Tibial artery (tissue), 4 donors: ENCODE measurements around the gene HID1.
"Not testable (repeated sequence)": the region's sequence is repeated elsewhere in the genome, so short reads cannot be mapped to it uniquely, and the experiment has no call there.

ENCODE experiments used
- DNase-seq, 2 donors: peaks; one replicate each; pipeline ENCODE4 v3.0.0-alpha.2; 2019
- H3K27ac ChIP-seq, 2 donors: fragments of 200-600 bp; sonication (generic) in 1 of 2; 1 replicate in 1 of 2; 2 replicates in 1 of 2; pipeline ENCODE4 v1.5.1; 2018 to 2019; ENCODE audit warnings: mild to moderate bottlenecking in 1 of 2
- H3K27me3 ChIP-seq, 2 donors: fragments of 200-600 bp; sonication (generic) in 1 of 2; one replicate each; pipeline versions ENCODE4 v1.5.1 to v1.6.0; 2016 to 2019
- H3K36me3 ChIP-seq, 3 donors: fragments of 200-600 bp; sonication (generic) in 2 of 3; one replicate each; pipeline ENCODE4 v1.5.1; 2016 to 2019; ENCODE audit warnings: mild to moderate bottlenecking in 2 of 3
- H3K4me1 ChIP-seq, 4 donors: fragments of 200-600 bp; sonication (generic) in 2 of 4; 1 replicate in 3 of 4; 2 replicates in 1 of 4; pipeline ENCODE4 v1.5.1; 2016 to 2019
- H3K4me3 ChIP-seq, 2 donors: fragments of 200-600 bp; sonication (generic) in 1 of 2; 1 replicate in 1 of 2; 2 replicates in 1 of 2; pipeline ENCODE4 v1.5.1; 2018 to 2019; ENCODE audit warnings: mild to moderate bottlenecking in 2 of 2
- H3K9me3 ChIP-seq, 3 donors: fragments of 200-600 bp; sonication (generic) in 1 of 3; one replicate each; pipeline ENCODE4 v1.5.1; 2016 to 2019
- CTCF ChIP-seq, 2 experiments: fragments of 200-600 bp in 1 of 2; fragments of 450-650 bp in 1 of 2; IDR thresholded peaks; one replicate each; pipeline ENCODE4 v1.5.1; 2017 to 2019; ENCODE audit warnings: antibody characterized with exemption in 2 of 2, mild to moderate bottlenecking in 1 of 2, moderate library complexity in 1 of 2
- intact Hi-C: fragments of 100-400 bp; cut with DNase I; formaldehyde crosslinking; loops from one replicate; pipeline ENCODE4 v1.15.0; 2023; ENCODE audit warnings: low total_unique reads

Gene HID1

DNA sequence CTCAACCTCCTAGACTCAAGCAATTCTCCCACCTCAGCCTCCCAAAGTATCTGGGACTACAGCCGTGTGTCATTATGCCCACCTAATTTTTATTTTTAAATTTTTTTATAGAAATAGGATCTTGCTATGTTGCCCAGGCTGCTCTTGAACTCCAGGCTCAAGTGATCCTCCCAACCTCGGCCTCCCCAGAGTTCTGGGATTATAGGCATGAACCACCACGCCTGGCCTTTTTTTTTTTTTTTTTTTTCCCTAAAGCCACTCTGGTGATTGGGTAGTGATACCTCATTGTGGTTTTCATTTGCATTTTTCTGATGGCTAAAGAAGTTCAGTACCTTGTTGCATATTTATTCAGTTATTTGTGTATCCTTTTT is 13.6 kb upstream of the HID1 start:
- no peak overlapping the region for H3K4me3 ChIP-seq
- intact Hi-C loops: loop anchor here (5.0 kb wide), 1 partner anchor 46 kb away; no protein-coding TSS in a partner anchor
- H3K4me1 ChIP-seq: peaks cover 0 to 39% (median 29%) of the 10 kb centered on the region in 4 donors
- no peaks in the 10 kb centered on the region for H3K27me3 ChIP-seq
- no peak overlapping the region for H3K27ac ChIP-seq
- DNase-seq: no peak
- H3K36me3 ChIP-seq: no peaks in the 10 kb centered on the region
- no peaks in the 10 kb centered on the region for H3K9me3 ChIP-seq
- no peak for TF ChIP-seq CTCF (IDR thresholded peaks at IDR 0.05)

DNA sequence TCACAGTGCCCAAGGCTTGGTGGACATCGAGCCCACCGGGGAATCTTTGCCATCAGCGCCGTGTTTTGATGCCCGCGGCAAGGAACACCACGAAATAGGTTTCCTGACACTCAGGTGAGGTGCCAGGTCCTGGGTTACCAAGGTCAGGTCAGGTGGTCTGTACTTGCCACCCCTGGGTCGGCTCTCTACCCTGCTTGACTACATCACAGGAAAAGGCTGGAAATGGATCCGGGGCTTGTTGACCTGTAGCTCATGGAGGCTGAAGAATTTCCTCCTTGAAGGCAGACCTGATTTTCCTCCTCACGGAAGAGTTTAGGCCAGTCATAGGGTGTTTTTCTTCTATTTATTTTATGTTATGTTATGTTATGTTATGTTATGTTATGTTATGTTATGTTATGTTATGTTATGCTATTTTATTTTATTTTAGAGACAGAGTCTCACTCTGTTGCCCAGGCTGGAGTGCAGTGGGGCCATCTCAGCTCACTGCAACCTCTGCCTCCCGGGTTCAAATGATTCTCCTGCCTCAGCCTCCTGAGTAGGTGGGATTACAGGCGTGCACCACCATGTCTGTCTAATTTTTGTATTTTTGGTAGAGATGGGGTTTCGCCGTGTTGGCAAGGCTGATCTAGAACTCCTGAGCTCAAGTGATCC is 10.2 kb upstream of the HID1 start:
- DNase-seq, H3K27me3 ChIP-seq, intact Hi-C loops, H3K9me3 ChIP-seq, H3K36me3 ChIP-seq: not testable (repeated sequence)
- peak overlapping the region; percentile 89 to 91 for H3K27ac ChIP-seq
- peak overlapping the region; percentile 55 to 57 for H3K4me3 ChIP-seq
- peaks cover 0 to 20% (median 13%) of the 10 kb centered on the region in 4 donors for H3K4me1 ChIP-seq

DNA sequence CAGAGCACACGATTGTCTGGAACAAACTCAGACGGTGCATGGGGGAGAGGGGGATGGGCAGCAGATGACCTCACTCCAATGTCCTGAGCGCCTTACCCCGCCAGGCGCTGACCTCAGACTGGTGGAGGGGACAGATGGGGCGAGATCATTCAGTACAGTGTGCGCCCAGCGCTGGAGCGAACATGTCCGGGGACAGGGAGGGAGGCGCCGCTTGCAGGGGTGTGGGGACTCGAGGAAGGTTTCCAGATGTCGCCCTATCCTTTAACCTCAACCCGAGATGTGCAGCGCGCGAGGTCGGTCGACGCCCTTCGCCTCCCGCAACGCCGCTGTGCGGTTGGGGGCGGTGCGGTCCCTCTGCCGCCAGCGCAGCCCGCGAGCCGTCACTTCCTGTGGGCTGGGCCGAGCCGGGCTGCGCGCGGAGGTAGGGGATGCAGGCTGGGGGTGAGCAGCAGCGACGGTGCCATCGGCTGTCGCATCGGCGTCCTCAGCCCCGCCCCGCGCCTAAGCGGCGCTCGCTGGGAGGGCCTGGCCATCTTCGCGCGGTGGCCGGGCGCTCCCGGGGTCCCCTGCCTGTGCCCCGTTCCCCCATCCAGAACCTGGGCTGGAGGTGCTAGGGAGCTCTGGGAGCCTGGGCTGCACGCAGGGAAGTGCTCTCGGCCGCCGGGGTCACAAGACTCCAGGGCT is 9.6 kb upstream of the HID1 start:
- Histone ChIP-seq H3K27me3 (no peaks in the 10 kb centered on the region), H3K4me3 (peak overlapping the region; percentile 55 to 57), H3K27ac (peak overlapping the region; percentile 89 to 91), H3K4me1 (peaks cover 0 to 19% (median 13%) of the 10 kb centered on the region in 4 donors), H3K9me3 (no peaks in the 10 kb centered on the region), H3K36me3 (no peaks in the 10 kb centered on the region)
- intact Hi-C loops: no loop called here
- peak; percentile 59 to 83 for DNase-seq
- TF ChIP-seq CTCF (IDR thresholded peaks at IDR 0.05): peak in 1 of 2 experiments; percentile 21

DNA sequence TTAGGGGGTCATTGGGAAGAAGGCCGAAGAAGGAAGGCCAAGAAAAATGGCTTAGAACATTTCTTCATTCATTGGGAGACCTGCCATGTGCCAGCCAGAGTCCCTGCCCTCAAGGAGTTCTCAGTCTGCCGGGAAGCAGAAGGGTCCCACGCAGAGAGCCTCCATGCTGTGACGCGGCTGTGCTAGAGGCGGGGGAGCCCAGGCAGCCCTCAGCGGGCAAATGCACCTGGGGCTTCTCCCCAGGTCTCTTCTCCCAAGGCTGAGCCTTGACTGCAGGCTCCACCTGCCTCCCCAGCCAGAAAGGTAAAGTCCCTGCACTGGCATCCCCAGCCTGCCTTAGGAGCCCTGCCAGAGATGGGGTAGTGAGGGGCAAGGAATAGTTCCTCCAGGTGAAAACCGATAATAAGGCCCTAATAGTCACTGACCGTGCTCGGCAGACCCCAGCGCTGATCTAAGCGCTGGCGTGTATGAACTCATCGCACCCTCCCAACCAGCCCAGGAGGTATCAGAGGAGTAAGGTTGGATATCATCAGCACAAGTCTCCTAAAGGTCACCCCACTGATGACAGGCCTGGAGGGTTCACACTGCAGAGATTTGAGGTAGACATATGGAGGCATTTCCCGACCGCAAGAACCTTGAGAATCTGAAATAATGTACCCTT is 8.9 kb upstream of the HID1 start:
- no peak for DNase-seq

DNA sequence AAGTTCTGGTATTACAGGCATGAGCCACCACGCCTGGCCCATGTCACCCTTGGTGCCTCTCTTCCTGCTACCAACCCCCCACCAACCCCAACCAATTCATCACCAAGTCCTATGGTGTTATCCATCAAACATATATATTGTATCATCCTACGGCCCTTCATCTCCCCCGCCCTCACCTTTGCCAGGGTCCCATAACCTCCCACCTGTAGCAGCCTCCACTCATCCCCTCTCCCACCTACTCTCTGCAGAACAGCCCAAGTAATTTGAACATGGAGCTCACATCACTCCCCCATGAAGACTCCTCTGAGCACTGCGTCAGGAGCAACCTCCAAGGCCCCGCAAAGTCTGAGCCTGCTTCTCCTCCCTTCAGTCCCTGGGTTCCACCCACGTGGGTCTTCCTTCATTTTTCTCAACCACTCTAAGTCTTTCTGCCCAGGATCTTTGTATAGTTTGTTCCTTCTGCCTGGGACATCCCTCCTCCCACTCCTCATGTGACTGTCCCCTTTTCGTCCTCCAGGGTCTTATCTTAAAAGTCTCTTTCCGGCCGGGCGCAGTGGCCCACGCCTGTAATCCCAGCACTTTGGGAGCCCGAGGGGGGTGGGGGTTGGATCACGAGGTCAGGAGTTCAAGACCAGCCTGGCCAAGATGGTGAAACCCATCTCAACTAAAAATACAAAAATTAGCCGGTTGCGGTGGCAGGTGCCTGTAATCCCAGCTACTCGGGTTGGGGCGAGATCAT is 7.0 kb upstream of the HID1 start:
- H3K4me1 ChIP-seq: peaks cover 0 to 14% (median 11%) of the 10 kb centered on the region in 4 donors
- TF ChIP-seq CTCF (IDR thresholded peaks at IDR 0.05): no peak
- H3K36me3 ChIP-seq: no peaks in the 10 kb centered on the region
- H3K9me3 ChIP-seq: no peaks in the 10 kb centered on the region
- no peak overlapping the region for H3K27ac ChIP-seq
- H3K4me3 ChIP-seq: no peak overlapping the region
- DNase-seq: no peak
- intact Hi-C loops: no loop called here
- peaks cover 0 to 4% of the 10 kb centered on the region in 2 donors for H3K27me3 ChIP-seq

More for the DNA sequence above, 8.9 kb upstream of the HID1 start:
- no peaks in the 10 kb centered on the region for H3K27me3 ChIP-seq
- peak overlapping the region; percentile 55 to 57 for H3K4me3 ChIP-seq
- intact Hi-C loops: no loop called here
- no peaks in the 10 kb centered on the region for H3K9me3 ChIP-seq
- no peaks in the 10 kb centered on the region for H3K36me3 ChIP-seq
- H3K27ac ChIP-seq: peak overlapping the region; percentile 89 to 91
- peaks cover 0 to 14% (median 11%) of the 10 kb centered on the region in 4 donors for H3K4me1 ChIP-seq
- TF ChIP-seq CTCF (IDR thresholded peaks at IDR 0.05): no peak
